GM12878 (cell line): ENCODE results near the gene DPPA4. TPM values are rescaled to one million over a fixed set of nuclear protein-coding genes. Genes with fewer than 3 reads are reported as not detected.

ENCODE experiments used
- ATAC-seq: fragments of 200-7000 bp; cut with Tn5 transposase; 3 replicates; pipeline ENCODE4 v1.9.1; 2020; ENCODE audit warnings: mild to moderate bottlenecking, moderate library complexity
- BruUV-seq: library from RNA; stranded (reverse); fragments of 400-500 nt; replicated peaks from 2 replicates; lab custom pipeline; 2021; lab: Mats Ljungman, UMichigan
- CTCF ChIA-PET: fragments of 300-600 bp; sonication (Branson Sonifier 250); formaldehyde crosslinking; extraction: SDS; loops from one replicate; lab custom pipeline; 2021; ENCODE audit warnings: inconsistent platforms; lab: Yijun Ruan, JAX
- POLR2A ChIA-PET: fragments of 350-600 bp; formaldehyde crosslinking; extraction: SDS; loops from one replicate; lab custom pipeline; 2021; ENCODE audit warnings: inconsistent platforms; lab: Charles Lee
- RAD21 ChIA-PET: fragments of 300-600 bp; sonication (Branson Sonifier 250); formaldehyde crosslinking; loops from one replicate; lab custom pipeline; 2023; ENCODE audit warnings: antibody characterized with exemption; ENCODE audit not compliant: unreplicated experiment; lab: Charles Lee
- SMC1A ChIA-PET: fragments of 300-600 bp; sonication (Branson Sonifier 250); formaldehyde crosslinking; loops from one replicate; lab custom pipeline; 2023; ENCODE audit not compliant: unreplicated experiment, uncharacterized antibody; lab: Charles Lee
- DNase-seq: peaks from one replicate; pipeline ENCODE4 v3.0.0-alpha.2; 2011; ENCODE audit warnings: low read depth, low spot score
- FAIRE-seq: peaks from 3 replicates; lab custom pipeline; 2011; peaks lifted over from hg19 to GRCh38; lab: Jason Lieb, UNC
- H2AFZ ChIP-seq: 2 replicates; pipeline ENCODE4 v1.6.0; 2011; ENCODE audit warnings: low read depth, low read length, control low read depth; ENCODE audit not compliant: control insufficient read depth
- H3K27ac ChIP-seq: 2 replicates; pipeline ENCODE4 v1.5.1; 2011; ENCODE audit warnings: control low read depth; ENCODE audit not compliant: control insufficient read depth, insufficient read depth
- H3K27me3 ChIP-seq, 2 experiments: replicated peaks in 1 of 2; 2 replicates each; pipeline versions ENCODE4 v1.6.0 to v1.6.1; 2011; ENCODE audit warnings: low read length in 1 of 2; ENCODE audit not compliant: control insufficient read depth in 2 of 2, insufficient read depth in 2 of 2
- H3K36me3 ChIP-seq, 2 experiments: 2 replicates each; pipeline ENCODE4 v1.5.1; 2011; ENCODE audit warnings: low read length in 1 of 2; ENCODE audit not compliant: control insufficient read depth in 2 of 2, insufficient read depth in 2 of 2
- H3K4me1 ChIP-seq: 2 replicates; pipeline ENCODE4 v1.6.1; 2011; ENCODE audit warnings: mild to moderate bottlenecking, low read length, moderate library complexity, mixed read lengths; ENCODE audit not compliant: control insufficient read depth, insufficient read depth
- H3K4me2 ChIP-seq: 2 replicates; pipeline ENCODE4 v1.6.0; 2011; ENCODE audit warnings: control low read depth; ENCODE audit not compliant: control insufficient read depth, insufficient read depth
- H3K4me3 ChIP-seq: fragments of 200-600 bp; sonication (generic); 2 replicates; pipeline ENCODE4 v1.5.1; 2016
- H3K79me2 ChIP-seq: 2 replicates; pipeline ENCODE4 v1.6.0; 2011; ENCODE audit warnings: low read length; ENCODE audit not compliant: control insufficient read depth, insufficient read depth
- H3K9ac ChIP-seq: 2 replicates; pipeline ENCODE4 v1.8.0; 2011; ENCODE audit warnings: low read length, control low read depth, mixed read lengths; ENCODE audit not compliant: control insufficient read depth, insufficient read depth
- H3K9me3 ChIP-seq: replicated peaks from 3 replicates; pipeline ENCODE4 v1.5.1; 2011; ENCODE audit warnings: mild to moderate bottlenecking, low read length; ENCODE audit not compliant: control insufficient read depth, insufficient read depth
- H4K20me1 ChIP-seq: 2 replicates; pipeline ENCODE4 v1.6.0; 2011; ENCODE audit not compliant: control insufficient read depth, insufficient read depth
- BACH1 ChIP-seq: fragments of 450-650 bp; IDR thresholded peaks from 2 replicates; pipeline ENCODE4 v1.6.1; 2017; ENCODE audit warnings: mild to moderate bottlenecking, borderline replicate concordance
- E2F4 ChIP-seq: IDR thresholded peaks from 2 replicates; pipeline ENCODE4 v1.6.1; 2012; ENCODE audit warnings: low read depth, low read length, improper control_type of control experiment
- ELK1 ChIP-seq: IDR thresholded peaks from 2 replicates; pipeline ENCODE4 v1.6.1; 2012; ENCODE audit warnings: low read depth, low read length, improper control_type of control experiment
- EP300 ChIP-seq, 2 experiments: fragments of 150-350 bp in 1 of 2; IDR thresholded peaks; 2 replicates each; pipeline ENCODE4 v1.6.1; 2011 to 2012; ENCODE audit warnings: low read depth in 2 of 2, low read length in 2 of 2, borderline replicate concordance in 1 of 2, improper control_type of control experiment in 1 of 2, inconsistent platforms in 1 of 2; ENCODE audit not compliant: control insufficient read depth in 1 of 2
- ESRRA ChIP-seq: IDR thresholded peaks from 2 replicates; pipeline ENCODE4 v1.6.1; 2012; ENCODE audit warnings: mild to moderate bottlenecking, low read length, improper control_type of control experiment
- FOS ChIP-seq: IDR thresholded peaks from 3 replicates; pipeline ENCODE4 v1.6.1; 2011; ENCODE audit warnings: borderline replicate concordance; ENCODE audit not compliant: insufficient read length; ENCODE audit errors: extremely low read depth
- FOXM1 ChIP-seq: IDR thresholded peaks from 2 replicates; pipeline ENCODE4 v1.6.1; 2012; ENCODE audit warnings: low read depth, mild to moderate bottlenecking, inconsistent platforms, low read length, moderate library complexity
- HDAC6 ChIP-seq: fragments of 200-600 bp; sonication (generic); IDR thresholded peaks from one replicate; pipeline ENCODE4 v1.8.0; 2017; ENCODE audit warnings: antibody characterized with exemption; ENCODE audit not compliant: unreplicated experiment
- HSF1 ChIP-seq: fragments of 150-350 bp; IDR thresholded peaks from 2 replicates; pipeline ENCODE4 v1.6.1; 2014; ENCODE audit warnings: mild to moderate bottlenecking, low read depth, low read length
- MXI1 ChIP-seq: fragments of 150-350 bp; IDR thresholded peaks from 2 replicates; pipeline ENCODE4 v1.6.1; 2011; ENCODE audit warnings: low read depth, mild to moderate bottlenecking, inconsistent platforms, low read length, improper control_type of control experiment
- NFYA ChIP-seq: IDR thresholded peaks from 2 replicates; pipeline ENCODE4 v1.6.1; 2011; ENCODE audit warnings: low read depth, mild to moderate bottlenecking, low read length, improper control_type of control experiment, borderline replicate concordance
- PKNOX1 ChIP-seq: fragments of 450-650 bp; IDR thresholded peaks from 2 replicates; pipeline ENCODE4 v1.6.1; 2016; ENCODE audit warnings: mild to moderate bottlenecking
- RB1 ChIP-seq: fragments of 450-650 bp; formaldehyde crosslinking; IDR thresholded peaks from 2 replicates; pipeline ENCODE4 v1.6.1; 2017; ENCODE audit warnings: mild to moderate bottlenecking, borderline replicate concordance
- RCOR1 ChIP-seq: conservative IDR thresholded peaks from 2 replicates; pipeline ENCODE4 v1.6.1; 2012; ENCODE audit warnings: low read depth, low read length, improper control_type of control experiment
- STAT3 ChIP-seq: IDR thresholded peaks from 2 replicates; pipeline ENCODE4 v1.6.1; 2011; ENCODE audit warnings: low read depth, low read length, improper control_type of control experiment
- SUPT20H ChIP-seq: IDR thresholded peaks from 2 replicates; pipeline ENCODE4 v1.6.1; 2011; ENCODE audit warnings: low read depth, mild to moderate bottlenecking, low read length, moderate library complexity, borderline replicate concordance; ENCODE audit not compliant: control insufficient read depth
- TCF12 ChIP-seq: IDR thresholded peaks from 2 replicates; pipeline ENCODE4 v1.6.1; 2011; ENCODE audit warnings: low read depth, mild to moderate bottlenecking, low read length
- ZNF207 ChIP-seq: fragments of 450-650 bp; IDR thresholded peaks from 2 replicates; pipeline ENCODE4 v1.6.1; 2014; ENCODE audit warnings: antibody characterized with exemption, mild to moderate bottlenecking, borderline replicate concordance
- WGBS: methylation state at CpG from one replicate; pipeline ENCODE4 v1.1.6; 2016; ENCODE audit warnings: low lambda C conversion rate; ENCODE audit not compliant: insufficient replicate concordance, insufficient coverage; ENCODE audit errors: missing lambda C conversion rate; 5-methylcytosine and 5-hydroxymethylcytosine counted together
- in situ Hi-C: fragments of 300-500 bp; cut with MboI; formaldehyde crosslinking; loops from 9 replicates; pipeline ENCODE4 v1.14.3; 2018; ENCODE audit warnings: mixed read lengths
- intact Hi-C: fragments of 100-400 bp; cut with micrococcal nuclease; formaldehyde crosslinking; loops from one replicate; pipeline ENCODE4 v1.14.2; 2022; ENCODE audit not compliant: unreplicated experiment
- polyA plus RNA-seq, 11 experiments: library from polyadenylated mRNA; depleted of rRNA in 4 of 11; unstranded in 6 of 11; stranded (reverse) in 5 of 11; fragments of >200 nt; fragmentation: Nextera tagmentation in 4 of 11; fragmentation: Illumina TruSeq in 1 of 11; extraction: Ambion mirVana in 4 of 11; extraction: Trizol in 1 of 11; gene quantifications; 1 replicate in 1 of 11; 2 replicates in 10 of 11; pipeline versions ENCODE4 v1.2.1 to v1.2.3, GENCODE V29; 2011 to 2016; ENCODE audit warnings: inconsistent platforms in 2 of 11, missing spikeins in 2 of 11, low read depth in 1 of 11
- total RNA-seq, 4 experiments: library from RNA; depleted of rRNA in 3 of 4; stranded (reverse); fragments of >200 nt in 3 of 4; fragmentation: Illumina TruSeq in 1 of 4; extraction: Trizol in 1 of 4; gene quantifications; 2 replicates each; pipeline versions ENCODE4 v1.2.1 to v1.2.3, GENCODE V29; 2013 to 2021

The DPPA4 gene
- total and polyA plus RNA-seq, 10 of the 15 experiments (the other 5 are each of a cell fraction or from before 2014, with no cell fraction given), result 0.01 to 0.90 (median 0.44) TPM; not detected in 5

GRCh38 chr3:109385442-109386318 lies 48.3 kb upstream of the DPPA4 start:
- no peak for FAIRE-seq
- intact Hi-C loops, result no loop called here
- ATAC-seq, result no peak
- Histone ChIP-seq H2AFZ (no peak overlapping the region), H3K4me2 (no peak overlapping the region), H3K9me3 (no peaks in the 10 kb centered on the region), H3K27ac (no peak overlapping the region), H3K4me1 (no peaks in the 10 kb centered on the region), H4K20me1 (no peaks in the 10 kb centered on the region), H3K79me2 (no peaks in the 10 kb centered on the region), H3K9ac (no peak overlapping the region), H3K27me3 (no peaks in the 10 kb centered on the region), H3K36me3 (no peaks in the 10 kb centered on the region), H3K4me3 (no peak overlapping the region)
- ChIA-PET CTCF (no interaction called here), POLR2A (no interaction called here), RAD21 (no interaction called here), SMC1A (no interaction called here)
- 20% methylated on average over 7 of the region's 7 CpGs for WGBS
- in situ Hi-C loops, result no loop called here
- no peak for DNase-seq
- no TSS peak for BruUV-seq
- no peak for TF ChIP-seq PKNOX1
- TF ChIP-seq ESRRA, result no peak
- TF ChIP-seq HSF1, result no peak
- TF ChIP-seq E2F4, result no peak
- TF ChIP-seq NFYA, result no peak
- no peak for TF ChIP-seq MXI1
- TF ChIP-seq ELK1, result no peak
- TF ChIP-seq FOXM1, result no peak
- TF ChIP-seq FOS, result no peak
- TF ChIP-seq BACH1, result no peak
- TF ChIP-seq STAT3, result no peak
- TF ChIP-seq TCF12, result no peak
- no peak for TF ChIP-seq RCOR1
- no peak for TF ChIP-seq RB1
- no peak for TF ChIP-seq ZNF207
- TF ChIP-seq SUPT20H, result no peak
- TF ChIP-seq HDAC6, result no peak
- no peak for TF ChIP-seq EP300 (IDR thresholded peaks at IDR 0.05; ENCODE audit: borderline replicate concordance in 1 of 2, control insufficient read depth in 1 of 2, low read depth in 2 of 2, low read length in 2 of 2)
